HAP-1 (cell line): ENCODE measurements around the gene CCDC27.
"Not testable (repeated sequence)": the region's sequence is repeated elsewhere in the genome, so short reads cannot be mapped to it uniquely, and the experiment has no call there.

ENCODE experiments used
- DNase-seq, 2 experiments: peaks; one replicate each; pipeline ENCODE4 v3.0.0-alpha.2; 2016 to 2020; ENCODE audit warnings: low spot score in 2 of 2
- H3K27me3 ChIP-seq: fragments of 250-450 bp; sonication (Bioruptor Pico); 2 replicates; pipeline ENCODE4 v1.5.1; 2020; ENCODE audit warnings: low read depth, mild to moderate bottlenecking, moderate library complexity
- H3K36me3 ChIP-seq: fragments of 250-450 bp; sonication (Bioruptor Pico); replicated peaks from 2 replicates; pipeline ENCODE4 v1.5.1; 2020; ENCODE audit warnings: mild to moderate bottlenecking
- H3K4me1 ChIP-seq: fragments of 250-450 bp; sonication (Bioruptor Pico); 2 replicates; pipeline ENCODE4 v1.5.1; 2020; ENCODE audit warnings: mild to moderate bottlenecking
- H3K4me3 ChIP-seq: fragments of 250-450 bp; sonication (Bioruptor Pico); 2 replicates; pipeline ENCODE4 v1.5.1; 2020; ENCODE audit warnings: mild to moderate bottlenecking, moderate library complexity
- H3K9me3 ChIP-seq: fragments of 250-450 bp; sonication (Bioruptor Pico); 2 replicates; pipeline ENCODE4 v1.5.1; 2020; ENCODE audit warnings: mild to moderate bottlenecking, moderate library complexity
- in situ Hi-C: fragments of 300-500 bp; cut with MboI; formaldehyde crosslinking; loops from 3 replicates; pipeline ENCODE4 v1.14.3; 2020; ENCODE audit warnings: low sequenced_read_pairs, inconsistent platforms, mixed read lengths

Gene CCDC27

GRCh38 chr1:3712573-3713535 lies 39.4 kb upstream of the CCDC27 start:
- no peaks in the 10 kb centered on the region for H3K36me3 ChIP-seq
- H3K9me3 ChIP-seq, result no peaks in the 10 kb centered on the region
- no peaks in the 10 kb centered on the region for H3K4me1 ChIP-seq
- in situ Hi-C loops, result no loop called here
- no peak overlapping the region for H3K4me3 ChIP-seq
- no peak for DNase-seq
- no peaks in the 10 kb centered on the region for H3K27me3 ChIP-seq

- DNase-seq, result no peak
- in situ Hi-C loops, result no loop called here
- Histone ChIP-seq H3K4me3 (no peak overlapping the region), H3K27me3 (no peaks in the 10 kb centered on the region), H3K36me3 (no peaks in the 10 kb centered on the region), H3K4me1 (no peaks in the 10 kb centered on the region), H3K9me3 (no peaks in the 10 kb centered on the region)
These were observed 38.4 kb upstream of the CCDC27 start for GRCh38 chr1:3713840-3714239.

GRCh38 chr1:3714284-3714741 lies 37.9 kb upstream of the CCDC27 start:
- Histone ChIP-seq H3K4me3 (no peak overlapping the region), H3K4me1 (no peaks in the 10 kb centered on the region), H3K9me3 (no peaks in the 10 kb centered on the region), H3K36me3 (no peaks in the 10 kb centered on the region), H3K27me3 (no peaks in the 10 kb centered on the region)
- no peak for DNase-seq
- in situ Hi-C loops, result no loop called here

GRCh38 chr1:3714814-3715213 lies 37.4 kb upstream of the CCDC27 start:
- Histone ChIP-seq H3K27me3 (no peaks in the 10 kb centered on the region), H3K36me3 (no peaks in the 10 kb centered on the region), H3K4me1 (no peaks in the 10 kb centered on the region), H3K4me3 (no peak overlapping the region), H3K9me3 (no peaks in the 10 kb centered on the region)
- in situ Hi-C loops, result no loop called here
- no peak for DNase-seq

- no peak for DNase-seq
- H3K36me3 ChIP-seq, result no peaks in the 10 kb centered on the region
- H3K4me3 ChIP-seq, result no peak overlapping the region
- in situ Hi-C loops, result no loop called here
- H3K27me3 ChIP-seq, result no peaks in the 10 kb centered on the region
- no peaks in the 10 kb centered on the region for H3K9me3 ChIP-seq
- no peaks in the 10 kb centered on the region for H3K4me1 ChIP-seq
These were observed 35.9 kb upstream of the CCDC27 start for GRCh38 chr1:3716351-3716750.

GRCh38 chr1:3717041-3717714 lies 35.1 kb upstream of the CCDC27 start:
- Histone ChIP-seq H3K4me1 (no peaks in the 10 kb centered on the region), H3K9me3 (no peaks in the 10 kb centered on the region), H3K27me3 (no peaks in the 10 kb centered on the region), H3K36me3 (no peaks in the 10 kb centered on the region), H3K4me3 (no peak overlapping the region)
- no peak for DNase-seq
- in situ Hi-C loops, result no loop called here

GRCh38 chr1:3717715-3718601 lies 34.3 kb upstream of the CCDC27 start:
- Histone ChIP-seq H3K36me3 (no peaks in the 10 kb centered on the region), H3K4me3 (no peak overlapping the region), H3K9me3 (no peaks in the 10 kb centered on the region), H3K27me3 (no peaks in the 10 kb centered on the region), H3K4me1 (no peaks in the 10 kb centered on the region)
- in situ Hi-C loops, result no loop called here
- DNase-seq, result no peak

- no peak for DNase-seq
These were observed 33.5 kb upstream of the CCDC27 start for GRCh38 chr1:3718764-3719163.

GRCh38 chr1:3721955-3722465 lies 30.2 kb upstream of the CCDC27 start:
- Histone ChIP-seq H3K4me3 (no peak overlapping the region), H3K9me3 (no peaks in the 10 kb centered on the region), H3K27me3 (no peaks in the 10 kb centered on the region), H3K36me3 (no peaks in the 10 kb centered on the region), H3K4me1 (no peaks in the 10 kb centered on the region)
- no peak for DNase-seq
- in situ Hi-C loops, result no loop called here

More at GRCh38 chr1:3718764-3719163, 33.5 kb upstream of the CCDC27 start:
- H3K27me3 ChIP-seq, result no peaks in the 10 kb centered on the region
- in situ Hi-C loops, result no loop called here
- H3K36me3 ChIP-seq, result no peaks in the 10 kb centered on the region
- H3K4me3 ChIP-seq, result no peak overlapping the region
- H3K4me1 ChIP-seq, result no peaks in the 10 kb centered on the region
- H3K9me3 ChIP-seq, result no peaks in the 10 kb centered on the region

- DNase-seq, result no peak
- Histone ChIP-seq H3K27me3 (no peaks in the 10 kb centered on the region), H3K4me3 (no peak overlapping the region), H3K36me3 (no peaks in the 10 kb centered on the region), H3K4me1 (no peaks in the 10 kb centered on the region), H3K9me3 (no peaks in the 10 kb centered on the region)
- in situ Hi-C loops, result no loop called here
These were observed 29.4 kb upstream of the CCDC27 start for GRCh38 chr1:3722846-3723245.

- H3K27me3 ChIP-seq, H3K4me1 ChIP-seq, H3K36me3 ChIP-seq, H3K4me3 ChIP-seq, H3K9me3 ChIP-seq, in situ Hi-C loops: not testable (repeated sequence)
- peak; percentile 55 to 89 for DNase-seq
These were observed 27.7 kb upstream of the CCDC27 start for GRCh38 chr1:3724416-3725030.

GRCh38 chr1:3725366-3725765 lies 26.9 kb upstream of the CCDC27 start:
- H3K9me3 ChIP-seq, result no peaks in the 10 kb centered on the region
- in situ Hi-C loops, result no loop called here
- DNase-seq, result no peak
- H3K36me3 ChIP-seq, result no peaks in the 10 kb centered on the region
- H3K4me3 ChIP-seq, result no peak overlapping the region
- no peaks in the 10 kb centered on the region for H3K27me3 ChIP-seq
- H3K4me1 ChIP-seq, result no peaks in the 10 kb centered on the region
